IMR-90 (cell line): Measurements from ENCODE around the gene DAAM2. TPM values are rescaled to one million over a fixed set of nuclear protein-coding genes. Genes with fewer than 3 reads are reported as not detected.

Experiments
- ATAC-seq: fragments of 200-7000 bp; cut with Tn5 transposase; 2 replicates; pipeline ENCODE4 v1.9.1; 2020; ENCODE audit warnings: low read depth, mild to moderate bottlenecking, moderate library complexity
- BruUV-seq: library from RNA; stranded (reverse); fragments of 400-500 nt; replicated peaks from 2 replicates; lab custom pipeline; 2021; lab: Mats Ljungman, UMichigan
- CTCF ChIA-PET: fragments of 300-600 bp; formaldehyde crosslinking; extraction: SDS; loops from one replicate; lab custom pipeline; 2021; ENCODE audit warnings: antibody characterized with exemption; lab: Yijun Ruan, JAX
- POLR2A ChIA-PET: fragments of 300-600 bp; sonication (Branson Sonifier 250); formaldehyde crosslinking; loops from one replicate; lab custom pipeline; 2022; ENCODE audit warnings: antibody characterized with exemption; ENCODE audit not compliant: unreplicated experiment; lab: Charles Lee
- DNase-seq: peaks from one replicate; pipeline ENCODE4 v3.0.0; 2013
- H2AFZ ChIP-seq: replicated peaks from 2 replicates; pipeline ENCODE3; 2013; ENCODE audit warnings: low read length, mild to moderate bottlenecking; ENCODE audit not compliant: poor library complexity
- H2AK5ac ChIP-seq: 2 replicates; pipeline ENCODE4 v1.6.1; 2013; ENCODE audit warnings: low read depth, low read length, inconsistent platforms
- H2AK9ac ChIP-seq: replicated peaks from 2 replicates; pipeline ENCODE3; 2013; ENCODE audit warnings: mild to moderate bottlenecking, low read depth, low read length, moderate library complexity; ENCODE audit not compliant: poor library complexity
- H2BK120ac ChIP-seq: 2 replicates; pipeline ENCODE4 v1.6.1; 2013; ENCODE audit warnings: low read depth, low read length, inconsistent platforms
- H2BK15ac ChIP-seq: 3 replicates; pipeline ENCODE4 v1.6.1; 2013; ENCODE audit warnings: low read depth, low read length, inconsistent platforms
- H2BK20ac ChIP-seq: 2 replicates; pipeline ENCODE4 v1.6.1; 2013; ENCODE audit warnings: low read depth, mild to moderate bottlenecking, inconsistent platforms, low read length, moderate library complexity
- H2BK5ac ChIP-seq: 2 replicates; pipeline ENCODE4 v1.6.1; 2013; ENCODE audit warnings: mild to moderate bottlenecking, low read depth, low read length, inconsistent platforms; ENCODE audit not compliant: poor library complexity, severe bottlenecking
- H3K14ac ChIP-seq: replicated peaks from 2 replicates; pipeline ENCODE4 v1.6.1; 2013; ENCODE audit warnings: low read depth, low read length, inconsistent platforms
- H3K18ac ChIP-seq: 2 replicates; pipeline ENCODE4 v1.6.1; 2013; ENCODE audit warnings: low read depth, low read length, control low read depth
- H3K23ac ChIP-seq: 2 replicates; pipeline ENCODE4 v1.6.1; 2013; ENCODE audit warnings: low read depth, low read length, inconsistent platforms
- H3K27ac ChIP-seq: 2 replicates; pipeline ENCODE4 v1.5.1; 2013; ENCODE audit warnings: mild to moderate bottlenecking, control low read depth, low read length; ENCODE audit not compliant: insufficient read depth
- H3K27me3 ChIP-seq: 2 replicates; pipeline ENCODE4 v1.6.1; 2013; ENCODE audit warnings: low read length; ENCODE audit not compliant: control insufficient read depth, insufficient read depth
- H3K36me3 ChIP-seq: 2 replicates; pipeline ENCODE4 v1.6.1; 2013; ENCODE audit warnings: low read length, mixed read lengths; ENCODE audit not compliant: control insufficient read depth, insufficient read depth
- H3K4ac ChIP-seq: 2 replicates; pipeline ENCODE4 v1.6.1; 2013; ENCODE audit warnings: low read depth, low read length, inconsistent platforms
- H3K4me1 ChIP-seq: 2 replicates; pipeline ENCODE4 v1.6.1; 2013; ENCODE audit warnings: low read length, mixed read lengths; ENCODE audit not compliant: control insufficient read depth, insufficient read depth
- H3K4me2 ChIP-seq: 2 replicates; pipeline ENCODE4 v1.6.1; 2013; ENCODE audit warnings: low read depth, mild to moderate bottlenecking, control low read depth, low read length, moderate library complexity
- H3K4me3 ChIP-seq: 2 replicates; pipeline ENCODE4 v1.5.1; 2013; ENCODE audit warnings: low read depth, mild to moderate bottlenecking, control low read depth, low read length, moderate library complexity; ENCODE audit not compliant: insufficient read depth
- H3K56ac ChIP-seq: 2 replicates; pipeline ENCODE4 v1.6.1; 2013; ENCODE audit warnings: low read length, inconsistent platforms; ENCODE audit not compliant: insufficient read depth; ENCODE audit errors: extremely low read depth
- H3K79me1 ChIP-seq, 2 experiments: 2 replicates each; pipeline ENCODE4 v1.6.1; 2013; ENCODE audit warnings: low read length in 2 of 2, inconsistent platforms in 1 of 2, low read depth in 1 of 2
- H3K9ac ChIP-seq: 2 replicates; pipeline ENCODE4 v1.6.1; 2013; ENCODE audit warnings: low read depth, low read length, control low read depth
- H3K9me1 ChIP-seq: 2 replicates; pipeline ENCODE4 v1.6.1; 2013; ENCODE audit warnings: low read length, inconsistent platforms; ENCODE audit not compliant: insufficient read depth
- H3K9me3 ChIP-seq: 2 replicates; pipeline ENCODE4 v1.6.1; 2013; ENCODE audit warnings: low read length; ENCODE audit not compliant: control insufficient read depth, insufficient read depth
- H4K20me1 ChIP-seq: 2 replicates; pipeline ENCODE4 v1.6.1; 2013; ENCODE audit warnings: low read length, inconsistent platforms; ENCODE audit not compliant: insufficient read depth
- H4K5ac ChIP-seq: 2 replicates; pipeline ENCODE4 v1.6.1; 2013; ENCODE audit warnings: mild to moderate bottlenecking, low read depth, low read length, control low read depth
- H4K8ac ChIP-seq, 2 experiments: 2 replicates each; pipeline ENCODE4 v1.6.1; 2013; ENCODE audit warnings: low read depth in 2 of 2, low read length in 2 of 2, control low read depth in 1 of 2, inconsistent platforms in 1 of 2
- H4K91ac ChIP-seq: 2 replicates; pipeline ENCODE4 v1.6.1; 2013; ENCODE audit warnings: low read depth, low read length, inconsistent platforms; ENCODE audit not compliant: insufficient read depth
- CEBPB ChIP-seq: IDR thresholded peaks from 2 replicates; pipeline ENCODE4 v1.6.1; 2012; ENCODE audit warnings: low read depth, low read length, improper control_type of control experiment
- ELK1 ChIP-seq: fragments of 150-350 bp; IDR thresholded peaks from 2 replicates; pipeline ENCODE4 v1.6.1; 2016; ENCODE audit warnings: low read depth, mild to moderate bottlenecking, low read length, moderate library complexity, borderline replicate concordance
- FOS ChIP-seq: fragments of 150-350 bp; IDR thresholded peaks from 2 replicates; pipeline ENCODE4 v1.6.1; 2016; ENCODE audit warnings: low read depth, low read length
- MXI1 ChIP-seq: IDR thresholded peaks from 2 replicates; pipeline ENCODE4 v1.6.1; 2012; ENCODE audit warnings: low read depth, mild to moderate bottlenecking, low read length, moderate library complexity, borderline replicate concordance
- WGBS, 2 experiments: methylation state at CpG; one replicate each; pipeline versions ENCODE4 v1.1.5 to v1.1.7; 2013; ENCODE audit warnings: missing lambda C conversion rate in 2 of 2; ENCODE audit not compliant: insufficient read length in 1 of 2; ENCODE audit errors: extremely low coverage in 2 of 2; 5-methylcytosine and 5-hydroxymethylcytosine counted together
- dilution Hi-C: fragments of 300-500 bp; cut with HindIII; formaldehyde crosslinking; loops from one replicate; pipeline ENCODE4 v1.14.3; 2018; ENCODE audit warnings: low sequenced_read_pairs; ENCODE audit not compliant: unreplicated experiment
- in situ Hi-C: fragments of 300-500 bp; cut with MboI; formaldehyde crosslinking; loops from 3 replicates; pipeline ENCODE4 v1.14.3; 2019; ENCODE audit warnings: low sequenced_read_pairs, inconsistent platforms, mixed read lengths
- intact Hi-C: fragments of 100-400 bp; cut with micrococcal nuclease; formaldehyde crosslinking; loops from 2 replicates; pipeline ENCODE4 v1.10.0; 2022
- polyA plus RNA-seq, 3 experiments: library from polyadenylated mRNA; depleted of rRNA; stranded (reverse); fragments of >200 nt; gene quantifications; 2 replicates each; pipeline ENCODE4 v1.2.3, GENCODE V29; 2012; ENCODE audit warnings: low replicate concordance in 1 of 3
- total RNA-seq: library from RNA; depleted of rRNA; stranded (reverse); fragments of >200 nt; gene quantifications from 2 replicates; pipeline ENCODE4 v1.2.3, GENCODE V29; 2012

DAAM2 gene
- total and polyA plus RNA-seq, 2 of the 4 experiments (the other 2 are of a cell fraction), result 11.2 to 12.9 TPM

- Histone ChIP-seq H3K4me3 (no peak overlapping the region), H4K5ac (no peak overlapping the region), H3K9me3 (no peaks in the 10 kb centered on the region), H2BK5ac (no peak overlapping the region), H4K20me1 (no peaks in the 10 kb centered on the region), H2AK5ac (no peak overlapping the region), H3K4ac (no peak overlapping the region), H2AK9ac (no peak overlapping the region), H3K56ac (no peak overlapping the region), H3K4me2 (no peak overlapping the region), H3K4me1 (peaks cover 5% of the 10 kb centered on the region), H3K27ac (no peak overlapping the region), H2BK120ac (no peak overlapping the region), H2BK20ac (no peak overlapping the region), H3K27me3 (no peaks in the 10 kb centered on the region), H4K8ac (no peak overlapping the region), H3K9me1 (no peaks in the 10 kb centered on the region; the same call in 1 of the 2 replicates), H3K79me1 (peaks cover 11 to 15% of the 10 kb centered on the region in 2 experiments; a peak in 2 of 4 replicates), H4K91ac (no peak overlapping the region), H3K18ac (no peak overlapping the region), H2BK15ac (no peak overlapping the region), H2AFZ (no peak overlapping the region), H3K23ac (no peak overlapping the region), H3K36me3 (peaks cover 37% of the 10 kb centered on the region), H3K9ac (no peak overlapping the region), H3K14ac (no peak overlapping the region)
- TF ChIP-seq MXI1 (no peak), FOS (no peak), CEBPB (no peak), ELK1 (no peak)
- CTCF ChIA-PET, result no interaction called here
- dilution Hi-C loops, result no loop called here
- 93% methylated on average over 1 of the region's 22 CpGs; no CpG with 5 or more reads in 1 of the 2 experiments for WGBS, 2 experiments
- in situ Hi-C loops, result no loop called here
- POLR2A ChIA-PET, result no interaction called here
- intact Hi-C loops, result no loop called here
- no TSS peak for BruUV-seq
- ATAC-seq, result no peak
- no peak for DNase-seq
Observed at GRCh38 chr6:39925191-39925930, 133.2 kb downstream of the DAAM2 start.
